ENCODE measurements around the gene CBFA2T3.

CBFA2T3 gene

GRCh38 chr16:88877564-88878289 lies 99.3 kb downstream of the CBFA2T3 start:
- no peak for DNase-seq (ENCODE audit: low read depth in 2 of 2)

- DNase-seq (ENCODE audit: low read depth in 2 of 2), result no peak
Observed at GRCh38 chr16:88876942-88877526, 100.0 kb downstream of the CBFA2T3 start.

GRCh38 chr16:88875703-88876234 lies 101.2 kb downstream of the CBFA2T3 start:
- no peak for DNase-seq (ENCODE audit: low read depth in 2 of 2)

- no peak for DNase-seq (ENCODE audit: low read depth in 2 of 2)
Observed at GRCh38 chr16:88874938-88875599, 101.9 kb downstream of the CBFA2T3 start.

- no peak for DNase-seq (ENCODE audit: low read depth in 2 of 2)
Observed at GRCh38 chr16:88872650-88873331, 104.2 kb downstream of the CBFA2T3 start.

GRCh38 chr16:88871730-88872416 lies 105.1 kb downstream of the CBFA2T3 start:
- DNase-seq (ENCODE audit: low read depth in 2 of 2), result no peak

- no peak for DNase-seq (ENCODE audit: low read depth in 2 of 2)
Observed at GRCh38 chr16:88871349-88871702, 105.7 kb downstream of the CBFA2T3 start.

GRCh38 chr16:88870608-88871348 lies 106.2 kb downstream of the CBFA2T3 start:
- DNase-seq (ENCODE audit: low read depth in 2 of 2), result no peak

- DNase-seq (ENCODE audit: low read depth in 2 of 2), result no peak
Observed at GRCh38 chr16:88869673-88869980, 107.4 kb downstream of the CBFA2T3 start.

- no peak for DNase-seq (ENCODE audit: low read depth in 2 of 2)
Observed at GRCh38 chr16:88868974-88869672, 107.9 kb downstream of the CBFA2T3 start.

GRCh38 chr16:88867581-88868246 lies 109.3 kb downstream of the CBFA2T3 start:
- DNase-seq (ENCODE audit: low read depth in 2 of 2), result no peak

- no peak for DNase-seq (ENCODE audit: low read depth in 2 of 2)
Observed at GRCh38 chr16:88866151-88866920, 110.7 kb downstream of the CBFA2T3 start, which contains the start of gene PABPN1L. TSS of gene PABPN1L (minus strand) at chr16:88866660. CDS start at chr16:88866606, 54 bp downstream.

GRCh38 chr16:88865742-88866141 lies 111.3 kb downstream of the CBFA2T3 start:
- DNase-seq (ENCODE audit: low read depth in 2 of 2), result no peak

- DNase-seq (ENCODE audit: low read depth in 2 of 2), result no peak
Observed at GRCh38 chr16:88865310-88865709, 111.7 kb downstream of the CBFA2T3 start.

- no peak for DNase-seq (ENCODE audit: low read depth in 2 of 2)
Observed at GRCh38 chr16:88864521-88864920, 112.5 kb downstream of the CBFA2T3 start.

GRCh38 chr16:88864099-88864498 lies 112.9 kb downstream of the CBFA2T3 start:
- DNase-seq (ENCODE audit: low read depth in 2 of 2), result no peak

GRCh38 chr16:88863426-88863825 lies 113.6 kb downstream of the CBFA2T3 start:
- no peak for DNase-seq (ENCODE audit: low read depth in 2 of 2)

GRCh38 chr16:88862968-88863367 lies 114.0 kb downstream of the CBFA2T3 start:
- no peak for DNase-seq (ENCODE audit: low read depth in 2 of 2)

GRCh38 chr16:88861359-88861758 lies 115.6 kb downstream of the CBFA2T3 start:
- no peak for DNase-seq (ENCODE audit: low read depth in 2 of 2)
